Left ventricle myocardium inferior (tissue), 1 donor: ENCODE measurements around the gene RPS6KA2. TPM values are rescaled to one million over a fixed set of nuclear protein-coding genes. Genes with fewer than 3 reads are reported as not detected.

ENCODE experiments used
- DNase-seq: peaks from one replicate; pipeline ENCODE4 v3.0.0-alpha.2; 2020
- H3K27ac ChIP-seq: fragments of 200-600 bp; replicated peaks from 2 replicates; pipeline ENCODE4 v1.8.0; 2021
- H3K27me3 ChIP-seq: fragments of 200-600 bp; 2 replicates; pipeline ENCODE4 v1.8.0; 2021; ENCODE audit warnings: low read depth
- H3K36me3 ChIP-seq: fragments of 200-600 bp; 2 replicates; pipeline ENCODE4 v1.8.0; 2021
- H3K4me1 ChIP-seq: fragments of 200-600 bp; 2 replicates; pipeline ENCODE4 v1.8.0; 2021
- H3K4me3 ChIP-seq: fragments of 200-600 bp; 2 replicates; pipeline ENCODE4 v1.8.0; 2021; ENCODE audit warnings: mild to moderate bottlenecking, moderate library complexity
- H3K9me3 ChIP-seq: fragments of 200-600 bp; replicated peaks from 2 replicates; pipeline ENCODE4 v1.8.0; 2021
- intact Hi-C: fragments of 100-400 bp; cut with micrococcal nuclease; formaldehyde crosslinking; loops from one replicate; pipeline ENCODE4 v1.11.0; 2022
- total RNA-seq: library from RNA; stranded (reverse); fragmentation: NEBNext Ultra II Directional; extraction: Animal tissue kit (Norgen Biotek cat#: 25700); gene quantifications from one replicate; pipeline ENCODE4 v1.2.1, GENCODE V29; 2021
- TF ChIP-seq, protein P1 (sequence below): fragments of 200-600 bp; IDR thresholded peaks from 2 replicates; pipeline ENCODE4 v1.8.0; 2021; ENCODE audit warnings: antibody characterized with exemption, mild to moderate bottlenecking, borderline replicate concordance
- donor health status: DM: no; HTN: yes; CAD: no; lungs with severe emphysema.

RPS6KA2 gene
- total RNA-seq, 1 donor from 2014 or later, result 77.2 TPM

DNA sequence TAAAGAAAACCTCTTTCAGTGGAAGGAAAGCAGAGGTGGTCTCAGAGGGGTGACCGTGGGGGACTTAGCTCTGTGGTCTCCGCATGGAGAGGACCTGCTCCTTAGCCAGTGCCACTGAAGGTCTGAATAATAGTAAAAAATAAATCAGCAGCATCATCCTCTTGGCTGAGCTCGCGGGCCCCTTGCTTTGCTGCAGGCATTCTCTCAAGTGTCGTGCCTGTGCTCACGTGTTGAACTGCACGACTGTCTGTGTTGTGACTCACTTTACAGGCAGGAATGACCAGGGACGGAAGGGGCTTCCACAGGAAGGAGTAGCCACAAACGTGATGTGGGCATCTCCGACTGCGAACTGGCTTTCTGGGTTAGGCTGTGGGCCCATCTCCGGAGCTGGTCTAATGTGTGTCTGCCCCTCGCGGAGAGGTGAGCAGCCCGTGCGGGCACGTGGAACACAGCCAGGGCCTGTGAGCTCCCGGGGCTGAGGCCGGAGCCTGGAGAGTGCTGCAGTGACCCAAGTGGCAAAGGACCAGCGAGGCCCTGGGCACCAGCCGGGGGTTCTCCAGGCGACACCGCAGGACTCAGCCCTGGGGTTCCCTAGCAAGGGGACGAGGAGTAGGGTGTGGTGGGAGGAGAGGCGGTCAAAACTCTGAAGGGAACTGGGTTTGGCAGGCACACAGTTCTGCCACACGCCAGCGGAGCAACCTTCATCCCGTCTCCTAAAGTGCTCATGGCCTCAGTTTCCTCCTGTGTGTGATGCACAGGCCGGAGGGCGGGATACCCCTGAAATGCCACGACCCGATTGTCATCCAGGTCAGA lies 129.8 kb downstream of the RPS6KA2 start:
- Histone ChIP-seq H3K27me3 (no peaks in the 10 kb centered on the region), H3K4me3 (no peak overlapping the region), H3K36me3 (peaks cover 77% of the 10 kb centered on the region), H3K4me1 (peaks cover 6% of the 10 kb centered on the region), H3K9me3 (no peaks in the 10 kb centered on the region), H3K27ac (no peak overlapping the region)
- TF ChIP-seq, protein P1, sequence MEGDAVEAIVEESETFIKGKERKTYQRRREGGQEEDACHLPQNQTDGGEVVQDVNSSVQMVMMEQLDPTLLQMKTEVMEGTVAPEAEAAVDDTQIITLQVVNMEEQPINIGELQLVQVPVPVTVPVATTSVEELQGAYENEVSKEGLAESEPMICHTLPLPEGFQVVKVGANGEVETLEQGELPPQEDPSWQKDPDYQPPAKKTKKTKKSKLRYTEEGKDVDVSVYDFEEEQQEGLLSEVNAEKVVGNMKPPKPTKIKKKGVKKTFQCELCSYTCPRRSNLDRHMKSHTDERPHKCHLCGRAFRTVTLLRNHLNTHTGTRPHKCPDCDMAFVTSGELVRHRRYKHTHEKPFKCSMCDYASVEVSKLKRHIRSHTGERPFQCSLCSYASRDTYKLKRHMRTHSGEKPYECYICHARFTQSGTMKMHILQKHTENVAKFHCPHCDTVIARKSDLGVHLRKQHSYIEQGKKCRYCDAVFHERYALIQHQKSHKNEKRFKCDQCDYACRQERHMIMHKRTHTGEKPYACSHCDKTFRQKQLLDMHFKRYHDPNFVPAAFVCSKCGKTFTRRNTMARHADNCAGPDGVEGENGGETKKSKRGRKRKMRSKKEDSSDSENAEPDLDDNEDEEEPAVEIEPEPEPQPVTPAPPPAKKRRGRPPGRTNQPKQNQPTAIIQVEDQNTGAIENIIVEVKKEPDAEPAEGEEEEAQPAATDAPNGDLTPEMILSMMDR, result no peak
- intact Hi-C loops, result no loop called here
- DNase-seq, result no peak

GRCh38 chr6:166496460-166496859 lies 130.6 kb downstream of the RPS6KA2 start:
- no peak for DNase-seq
- Histone ChIP-seq H3K9me3 (no peaks in the 10 kb centered on the region), H3K36me3 (peaks cover 80% of the 10 kb centered on the region), H3K4me3 (no peak overlapping the region), H3K27me3 (no peaks in the 10 kb centered on the region), H3K4me1 (peaks cover 9% of the 10 kb centered on the region), H3K27ac (no peak overlapping the region)
- intact Hi-C loops, result no loop called here
- TF ChIP-seq, protein P1, result no peak

GRCh38 chr6:166495487-166496314 lies 131.3 kb downstream of the RPS6KA2 start:
- peaks cover 16% of the 10 kb centered on the region for H3K4me1 ChIP-seq
- peaks cover 80% of the 10 kb centered on the region for H3K36me3 ChIP-seq
- no peak overlapping the region for H3K27ac ChIP-seq
- no peaks in the 10 kb centered on the region for H3K27me3 ChIP-seq
- H3K9me3 ChIP-seq, result no peaks in the 10 kb centered on the region
- DNase-seq, result no peak
- TF ChIP-seq, protein P1, result no peak
- intact Hi-C loops, result no loop called here
- no peak overlapping the region for H3K4me3 ChIP-seq

DNA sequence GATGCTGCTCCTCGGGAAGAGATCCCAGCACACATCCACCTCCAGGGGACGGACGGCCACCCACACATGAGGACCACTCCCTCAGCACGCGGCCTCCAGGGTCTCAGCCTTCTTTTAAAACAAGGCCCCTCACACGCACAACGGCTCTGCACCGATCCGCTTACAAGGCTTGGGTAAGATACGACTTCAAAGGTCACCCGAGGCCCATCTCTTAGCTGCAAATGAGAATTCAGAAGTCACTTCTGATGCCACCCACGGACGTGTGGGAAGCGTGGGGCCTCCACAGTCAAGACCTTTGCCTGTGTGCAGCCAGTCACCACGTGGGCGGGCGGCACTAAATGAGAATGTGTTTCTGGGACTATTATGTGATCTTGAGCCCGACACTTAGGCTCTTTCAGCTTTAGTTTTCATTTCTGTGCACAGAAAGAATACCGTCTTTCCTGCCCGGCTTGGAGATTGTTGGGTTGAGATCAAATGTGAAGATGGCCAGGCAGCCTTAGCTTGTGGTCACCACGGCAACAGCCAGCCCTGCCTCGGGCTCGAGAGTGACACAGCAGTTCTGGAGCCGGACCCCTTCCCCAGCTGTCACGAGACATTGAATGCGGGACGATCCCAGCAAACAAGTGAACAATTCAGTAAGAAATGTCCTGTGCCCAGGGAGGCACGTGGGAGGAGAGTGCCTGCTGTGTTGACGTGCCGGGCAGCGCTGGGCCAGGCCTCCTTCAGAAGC lies 132.1 kb downstream of the RPS6KA2 start:
- peaks cover 20% of the 10 kb centered on the region for H3K4me1 ChIP-seq
- no peak overlapping the region for H3K27ac ChIP-seq
- no peaks in the 10 kb centered on the region for H3K27me3 ChIP-seq
- H3K9me3 ChIP-seq, result no peaks in the 10 kb centered on the region
- H3K36me3 ChIP-seq, result peaks cover 82% of the 10 kb centered on the region
- TF ChIP-seq, protein P1, result no peak
- no peak overlapping the region for H3K4me3 ChIP-seq
- intact Hi-C loops, result no loop called here
- peak; percentile 9 for DNase-seq

GRCh38 chr6:166494101-166494441 lies 133.0 kb downstream of the RPS6KA2 start:
- Histone ChIP-seq H3K4me3 (no peak overlapping the region), H3K27me3 (no peaks in the 10 kb centered on the region), H3K4me1 (peaks cover 28% of the 10 kb centered on the region), H3K27ac (no peak overlapping the region), H3K36me3 (peaks cover 77% of the 10 kb centered on the region), H3K9me3 (no peaks in the 10 kb centered on the region)
- TF ChIP-seq, protein P1, result no peak
- intact Hi-C loops, result no loop called here
- peak; percentile 5 for DNase-seq
